Measurements from ENCODE around the gene WWOX.

WWOX gene

DNA sequence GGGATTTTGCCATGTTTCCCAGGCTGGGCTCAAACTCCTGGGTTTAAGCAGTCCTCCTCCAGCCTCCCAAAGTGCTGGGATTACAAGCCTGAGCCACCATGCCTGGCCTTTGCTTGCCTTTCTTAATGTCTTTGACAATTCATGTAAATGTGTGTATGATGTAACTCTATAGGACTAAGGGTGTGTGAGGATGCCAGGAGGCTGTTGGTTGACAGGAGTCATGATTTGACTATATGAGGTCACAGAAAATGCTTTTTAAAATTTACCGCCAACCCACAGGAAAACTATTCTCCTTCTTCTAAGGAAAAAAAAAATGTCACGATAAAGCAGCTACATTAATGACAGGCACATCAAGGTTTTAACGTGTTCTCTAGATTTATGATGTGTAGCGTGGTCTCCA is 118.8 kb downstream of the WWOX start:
- no peak for DNase-seq (ENCODE audit: extremely low spot score)
- ChIA-PET CTCF (no interaction called here), POLR2A (no interaction called here)
- TF ChIP-seq, protein P1, sequence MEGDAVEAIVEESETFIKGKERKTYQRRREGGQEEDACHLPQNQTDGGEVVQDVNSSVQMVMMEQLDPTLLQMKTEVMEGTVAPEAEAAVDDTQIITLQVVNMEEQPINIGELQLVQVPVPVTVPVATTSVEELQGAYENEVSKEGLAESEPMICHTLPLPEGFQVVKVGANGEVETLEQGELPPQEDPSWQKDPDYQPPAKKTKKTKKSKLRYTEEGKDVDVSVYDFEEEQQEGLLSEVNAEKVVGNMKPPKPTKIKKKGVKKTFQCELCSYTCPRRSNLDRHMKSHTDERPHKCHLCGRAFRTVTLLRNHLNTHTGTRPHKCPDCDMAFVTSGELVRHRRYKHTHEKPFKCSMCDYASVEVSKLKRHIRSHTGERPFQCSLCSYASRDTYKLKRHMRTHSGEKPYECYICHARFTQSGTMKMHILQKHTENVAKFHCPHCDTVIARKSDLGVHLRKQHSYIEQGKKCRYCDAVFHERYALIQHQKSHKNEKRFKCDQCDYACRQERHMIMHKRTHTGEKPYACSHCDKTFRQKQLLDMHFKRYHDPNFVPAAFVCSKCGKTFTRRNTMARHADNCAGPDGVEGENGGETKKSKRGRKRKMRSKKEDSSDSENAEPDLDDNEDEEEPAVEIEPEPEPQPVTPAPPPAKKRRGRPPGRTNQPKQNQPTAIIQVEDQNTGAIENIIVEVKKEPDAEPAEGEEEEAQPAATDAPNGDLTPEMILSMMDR (IDR thresholded peaks at IDR 0.05; ENCODE audit: control extremely low read depth, extremely low read depth, low read depth, missing control alignments) = no peak

DNA sequence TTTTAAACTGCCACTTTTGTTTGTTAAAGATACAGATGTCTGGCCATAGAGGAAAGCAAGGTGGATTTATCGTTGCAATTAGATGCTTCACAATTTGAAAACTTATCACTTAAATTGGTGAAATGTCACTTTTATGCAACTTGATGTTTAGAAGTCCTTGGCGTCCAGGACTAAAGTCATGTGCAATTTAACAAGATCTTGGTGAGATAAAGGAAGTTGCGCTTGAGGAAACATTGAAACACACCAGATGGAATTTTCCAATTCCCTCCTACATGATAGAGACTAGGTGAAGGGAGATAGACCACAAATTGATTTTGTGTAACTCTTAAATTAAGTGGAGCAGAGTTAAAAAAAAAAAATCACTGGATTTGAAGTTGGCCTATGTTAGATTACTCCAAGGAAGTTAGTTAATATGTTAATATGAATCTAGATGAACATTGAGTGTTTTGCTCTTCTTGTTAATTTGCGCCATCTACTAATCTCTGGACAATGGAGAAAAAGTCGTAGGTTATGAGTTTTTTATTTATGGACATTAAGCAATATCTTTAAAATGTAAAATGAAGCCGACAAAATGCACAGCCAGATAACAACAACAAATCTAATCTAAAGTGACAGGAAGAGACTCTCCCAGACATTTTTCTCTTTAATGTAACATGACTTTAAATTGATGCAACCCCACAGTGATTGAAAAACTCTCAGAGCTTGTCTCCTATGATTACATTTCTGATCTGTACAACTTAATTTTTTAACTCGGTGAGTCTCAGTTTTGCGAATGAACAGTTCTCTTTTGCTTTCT is 119.6 kb downstream of the WWOX start:
- ChIA-PET POLR2A (no interaction called here), CTCF (interaction anchor here (1.0 kb wide), 1 partner anchor 21 kb away, joined by 3 read pairs; no protein-coding TSS in a partner anchor)
- TF ChIP-seq, protein P1 (IDR thresholded peaks at IDR 0.05; ENCODE audit: control extremely low read depth, extremely low read depth, low read depth, missing control alignments) = no peak
- no peak for DNase-seq (ENCODE audit: extremely low spot score)

DNA sequence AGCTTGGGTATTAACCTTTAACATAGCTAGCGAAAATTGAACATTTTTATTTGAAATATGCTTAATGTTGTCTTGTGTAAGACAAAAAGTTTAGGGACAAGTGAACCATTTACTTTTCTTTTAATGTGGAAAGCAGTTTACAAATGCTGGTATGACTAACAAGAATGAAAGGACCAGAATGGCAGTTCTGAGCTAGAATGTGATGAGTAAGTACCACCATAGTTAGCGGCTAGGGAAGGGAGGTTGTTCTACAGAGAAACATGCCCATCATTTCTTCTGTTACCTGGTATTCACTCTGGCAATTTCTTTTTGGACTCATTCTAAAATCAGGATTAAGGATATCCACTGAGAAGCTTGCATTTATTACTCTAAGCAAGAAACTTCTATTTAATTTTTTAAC is 121.1 kb downstream of the WWOX start:
- POLR2A ChIA-PET = no interaction called here
- no peak for DNase-seq (ENCODE audit: extremely low spot score)
- CTCF ChIA-PET = interaction anchor here (1.0 to 1.7 kb wide), 6 partner anchors 9 to 97 kb away, joined by 3 to 7 read pairs (median 3); no protein-coding TSS in a partner anchor
- TF ChIP-seq, protein P1 (IDR thresholded peaks at IDR 0.05; ENCODE audit: control extremely low read depth, extremely low read depth, low read depth, missing control alignments) = no peak

DNA sequence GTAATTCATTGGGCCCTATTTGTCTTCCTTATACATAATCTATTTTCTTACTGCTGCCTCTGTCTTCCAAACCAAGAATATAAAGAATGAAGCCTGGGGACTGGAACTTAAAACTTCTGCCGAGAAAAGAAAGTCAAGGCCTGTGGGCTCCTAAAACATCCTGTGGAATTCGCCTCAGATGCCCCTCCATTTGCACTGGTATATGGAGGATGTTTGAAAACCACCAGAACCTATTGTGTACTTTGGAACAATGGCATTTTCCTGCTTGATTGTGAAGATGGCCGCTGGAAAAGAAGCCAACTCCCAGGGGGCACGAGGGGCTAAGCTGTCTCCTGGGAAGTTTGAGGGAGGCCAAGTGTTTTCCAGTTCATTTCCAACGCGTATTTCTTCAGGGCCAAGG is 122.4 kb downstream of the WWOX start:
- no peak for DNase-seq (ENCODE audit: extremely low spot score)
- ChIA-PET POLR2A (no interaction called here), CTCF (interaction anchor here (1.7 kb wide), 1 partner anchor 97 kb away, joined by 5 read pairs; no protein-coding TSS in a partner anchor)
- TF ChIP-seq, protein P1 (IDR thresholded peaks at IDR 0.05; ENCODE audit: control extremely low read depth, extremely low read depth, low read depth, missing control alignments) = no peak

DNA sequence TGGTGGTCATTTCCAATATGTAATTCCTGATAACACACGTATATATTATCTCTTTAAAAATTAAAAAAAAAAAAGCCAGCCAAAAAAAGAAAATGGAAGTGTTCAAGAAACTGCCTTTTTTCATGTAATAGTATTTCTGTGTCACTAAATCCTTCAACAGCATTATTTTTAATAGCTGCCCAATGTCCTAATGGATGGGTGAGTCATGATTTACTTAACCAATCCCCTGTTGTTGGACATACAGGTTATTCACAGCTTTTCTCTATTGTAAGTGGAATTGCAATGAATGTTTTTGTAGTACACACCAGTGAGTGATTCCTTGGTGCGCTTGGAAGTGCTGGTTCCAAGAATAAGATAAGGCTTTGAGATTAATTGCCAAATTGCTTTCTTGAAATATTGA is 124.9 kb downstream of the WWOX start:
- ChIA-PET CTCF (interaction anchor here (0.8 kb wide), 1 partner anchor 9 kb away, joined by 3 read pairs; no protein-coding TSS in a partner anchor), POLR2A (no interaction called here)
- no peak for DNase-seq (ENCODE audit: extremely low spot score)
- TF ChIP-seq, protein P1 (IDR thresholded peaks at IDR 0.05; ENCODE audit: control extremely low read depth, extremely low read depth, low read depth, missing control alignments) = no peak

DNA sequence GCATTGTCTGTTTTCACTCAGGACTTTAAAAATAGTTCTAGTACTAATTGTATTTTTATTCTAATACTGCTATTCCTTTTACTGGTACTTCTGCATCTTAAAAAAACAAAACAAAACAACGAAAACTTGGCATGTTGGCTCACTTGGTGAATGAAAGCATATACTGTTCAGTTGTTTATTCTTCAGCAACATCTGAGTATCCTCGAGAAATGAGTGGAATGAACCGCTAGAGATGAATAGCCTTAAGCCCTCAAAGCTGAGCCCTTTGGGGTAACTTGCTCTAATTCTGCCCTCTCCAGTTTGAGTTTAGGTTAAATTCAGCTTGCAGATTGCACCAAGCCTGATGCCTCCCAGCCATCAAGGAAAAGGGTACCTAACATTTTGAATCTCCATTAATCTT is 126.5 kb downstream of the WWOX start:
- ChIA-PET POLR2A (no interaction called here), CTCF (no interaction called here)
- TF ChIP-seq, protein P1 (IDR thresholded peaks at IDR 0.05; ENCODE audit: control extremely low read depth, extremely low read depth, low read depth, missing control alignments) = no peak
- no peak for DNase-seq (ENCODE audit: extremely low spot score)
